Lower leg skin (tissue), 4 donors: ENCODE results near the gene PPARA. TPM values are rescaled to one million over a fixed set of nuclear protein-coding genes. Genes with fewer than 3 reads are reported as not detected.

Experiments
- DNase-seq, 2 donors: peaks; one replicate each; pipeline ENCODE4 v3.0.0-alpha.2; 2019; ENCODE audit warnings: low spot score in 2 of 2
- H3K4me3 ChIP-seq: fragments of 200-600 bp; sonication (generic); 2 replicates; pipeline ENCODE4 v1.5.1; 2017; ENCODE audit warnings: mild to moderate bottlenecking, low read depth; ENCODE audit not compliant: poor library complexity, severe bottlenecking
- CTCF ChIP-seq, 3 donors: fragments of 450-650 bp; IDR thresholded peaks; one replicate each; pipeline ENCODE4 v1.5.1; 2016; ENCODE audit warnings: antibody characterized with exemption in 3 of 3, mild to moderate bottlenecking in 3 of 3, moderate library complexity in 2 of 3
- POLR2A ChIP-seq, 2 donors: fragments of 450-650 bp; IDR thresholded peaks; one replicate each; pipeline ENCODE4 v1.6.1; 2016 to 2017; ENCODE audit warnings: antibody characterized with exemption in 2 of 2, mild to moderate bottlenecking in 1 of 2, moderate library complexity in 1 of 2
- WGBS, 2 donors: methylation state at CpG; one replicate each; pipeline ENCODE4 v1.1.5; 2018; 5-methylcytosine and 5-hydroxymethylcytosine counted together
- intact Hi-C: fragments of 100-400 bp; cut with DNase I; formaldehyde crosslinking; loops from one replicate; pipeline ENCODE4 v1.15.0; 2023; ENCODE audit warnings: low total_unique reads
- total RNA-seq, 4 donors: library from RNA; depleted of rRNA; stranded (reverse); fragments of >200 nt; gene quantifications; one replicate each; pipeline ENCODE4 v1.1.0, GENCODE V29; 2016

Gene PPARA
- total RNA-seq, 4 donors from 2014 or later: 27.8 to 58.1 (median 37.8) TPM

- TF ChIP-seq CTCF (IDR thresholded peaks at IDR 0.05) (no peak), POLR2A (IDR thresholded peaks at IDR 0.05) (no peak)
- 80 to 82% methylated on average over 23 to 24 of the region's 24 CpGs for WGBS, 2 donors
- H3K4me3 ChIP-seq: no peak overlapping the region
- peak in 1 of 2 donors; percentile 87 for DNase-seq
- intact Hi-C loops: no loop called here
These were observed 137.8 kb downstream of the PPARA start for GRCh38 chr22:46287873-46288751.

DNA sequence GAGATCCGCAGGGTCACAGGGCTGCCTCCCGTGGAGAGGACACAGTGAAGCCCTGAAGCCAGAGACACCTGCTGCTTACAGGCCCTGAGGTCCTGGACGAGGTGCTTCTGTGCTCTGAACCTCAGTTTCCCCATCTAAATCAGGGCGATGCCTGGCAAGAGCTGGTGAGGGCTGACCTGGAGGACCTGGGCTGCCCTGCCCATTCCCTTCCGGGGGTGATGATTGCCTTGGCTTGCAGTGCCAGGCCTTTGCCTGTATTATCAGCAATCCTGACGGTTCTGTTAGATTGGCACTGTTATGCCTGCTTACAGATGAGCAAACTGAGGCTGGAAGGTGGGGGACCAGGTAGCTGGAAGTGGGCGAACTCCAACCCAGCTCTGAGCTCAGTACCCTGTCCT, 138.5 kb downstream of the PPARA start:
- TF ChIP-seq POLR2A (IDR thresholded peaks at IDR 0.05) (no peak), CTCF (IDR thresholded peaks at IDR 0.05) (no peak)
- H3K4me3 ChIP-seq: no peak overlapping the region
- intact Hi-C loops: no loop called here
- DNase-seq: peak in 1 of 2 donors; percentile 80
- 72 to 84% methylated on average over 5 to 7 of the region's 7 CpGs for WGBS, 2 donors

GRCh38 chr22:46289244-46289891, 139.0 kb downstream of the PPARA start:
- intact Hi-C loops: no loop called here

DNA sequence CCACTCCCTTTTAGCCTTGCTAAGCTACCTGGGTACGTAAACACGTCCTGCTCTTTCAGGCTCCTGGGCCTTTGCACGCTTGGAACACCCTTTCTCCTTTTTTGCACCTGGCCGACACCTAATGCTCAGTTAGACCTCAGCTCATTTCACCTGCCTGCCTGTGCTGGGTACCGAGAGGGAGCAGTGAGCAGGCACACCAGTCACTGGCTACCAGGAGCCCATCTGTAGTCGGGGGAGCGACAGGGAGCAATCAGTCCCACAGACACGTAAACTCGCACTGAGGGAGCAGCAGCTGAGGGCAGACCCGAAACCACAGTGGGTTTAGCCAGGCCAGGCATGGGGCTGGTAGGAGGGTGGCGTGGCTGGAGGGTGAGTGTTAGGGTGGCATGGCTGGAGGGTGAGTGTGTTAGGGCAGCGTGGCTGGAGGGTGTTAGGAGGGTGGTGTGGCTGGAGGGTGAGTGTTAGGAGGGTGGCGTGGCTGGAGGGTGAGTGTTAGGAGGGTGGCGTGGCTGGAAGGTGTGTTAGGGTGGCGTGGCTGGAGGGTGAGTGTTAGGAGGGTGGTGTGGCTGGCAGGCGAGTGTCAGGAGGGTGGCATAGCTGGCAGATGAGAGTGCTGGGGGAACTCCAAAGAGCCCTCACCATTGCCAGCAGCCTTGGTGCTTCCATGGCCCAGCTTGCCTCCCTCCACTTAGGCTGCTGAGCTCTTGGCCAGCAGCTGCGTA, 140.0 kb downstream of the PPARA start:
- 67 to 74% methylated on average over 15 to 17 of the region's 17 CpGs for WGBS, 2 donors
- TF ChIP-seq CTCF (IDR thresholded peaks at IDR 0.05) (no peak), POLR2A (IDR thresholded peaks at IDR 0.05) (no peak)
- intact Hi-C loops: no loop called here
- H3K4me3 ChIP-seq: no peak overlapping the region
- DNase-seq: no peak

More at GRCh38 chr22:46289244-46289891, 139.0 kb downstream of the PPARA start:
- peak in 1 of 2 donors; percentile 86 for DNase-seq
- no peak overlapping the region for H3K4me3 ChIP-seq
- 61 to 74% methylated on average over 27 to 31 of the region's 33 CpGs for WGBS, 2 donors
- TF ChIP-seq POLR2A (IDR thresholded peaks at IDR 0.05) (no peak), CTCF (IDR thresholded peaks at IDR 0.05) (no peak)

GRCh38 chr22:46290843-46291785, 140.8 kb downstream of the PPARA start:
- intact Hi-C loops: no loop called here

More at GRCh38 chr22:46290843-46291785, 140.8 kb downstream of the PPARA start:
- 84 to 89% methylated on average over 22 of the region's 23 CpGs for WGBS, 2 donors
- DNase-seq: no peak
- no peak for TF ChIP-seq POLR2A (IDR thresholded peaks at IDR 0.05)
- no peak for TF ChIP-seq CTCF (IDR thresholded peaks at IDR 0.05)
- no peak overlapping the region for H3K4me3 ChIP-seq
